ENCODE measurements around the gene FBXL20. TPM values are rescaled to one million over a fixed set of nuclear protein-coding genes. Genes with fewer than 3 reads are reported as not detected.
"Not testable (repeated sequence)": the region's sequence is repeated elsewhere in the genome, so short reads cannot be mapped to it uniquely, and the experiment has no call there.

FBXL20 gene
- total RNA-seq, 1 experiment from 2014 or later = 71.5 TPM

GRCh38 chr17:39304188-39304587, 97.2 kb downstream of the FBXL20 start:
- intact Hi-C loops (cut with micrococcal nuclease; ENCODE audit: unreplicated experiment) = no loop called here
- DNase-seq = no peak
- Mint-ChIP-seq H3K4me1 (ENCODE audit: low read depth, unreplicated experiment) (no peaks in the 10 kb centered on the region), H3K27ac (ENCODE audit: unreplicated experiment) (no peak overlapping the region), H3K36me3 (ENCODE audit: insufficient read depth, unreplicated experiment) (peaks cover 5% of the 10 kb centered on the region), H3K4me3 (ENCODE audit: low read depth, unreplicated experiment) (no peak overlapping the region), H3K27me3 (ENCODE audit: unreplicated experiment) (no peaks in the 10 kb centered on the region), H3K9me3 (ENCODE audit: low read depth, unreplicated experiment) (no peaks in the 10 kb centered on the region)
- no TSS peak for BruUV-seq (replicated peaks)
- CTCF ChIA-PET = interaction anchor here (0.6 to 1.3 kb wide), 5 partner anchors 8 to 1655 kb away, joined by 3 to 6 read pairs (median 3); no protein-coding TSS in a partner anchor
- TF ChIP-seq, protein P1, sequence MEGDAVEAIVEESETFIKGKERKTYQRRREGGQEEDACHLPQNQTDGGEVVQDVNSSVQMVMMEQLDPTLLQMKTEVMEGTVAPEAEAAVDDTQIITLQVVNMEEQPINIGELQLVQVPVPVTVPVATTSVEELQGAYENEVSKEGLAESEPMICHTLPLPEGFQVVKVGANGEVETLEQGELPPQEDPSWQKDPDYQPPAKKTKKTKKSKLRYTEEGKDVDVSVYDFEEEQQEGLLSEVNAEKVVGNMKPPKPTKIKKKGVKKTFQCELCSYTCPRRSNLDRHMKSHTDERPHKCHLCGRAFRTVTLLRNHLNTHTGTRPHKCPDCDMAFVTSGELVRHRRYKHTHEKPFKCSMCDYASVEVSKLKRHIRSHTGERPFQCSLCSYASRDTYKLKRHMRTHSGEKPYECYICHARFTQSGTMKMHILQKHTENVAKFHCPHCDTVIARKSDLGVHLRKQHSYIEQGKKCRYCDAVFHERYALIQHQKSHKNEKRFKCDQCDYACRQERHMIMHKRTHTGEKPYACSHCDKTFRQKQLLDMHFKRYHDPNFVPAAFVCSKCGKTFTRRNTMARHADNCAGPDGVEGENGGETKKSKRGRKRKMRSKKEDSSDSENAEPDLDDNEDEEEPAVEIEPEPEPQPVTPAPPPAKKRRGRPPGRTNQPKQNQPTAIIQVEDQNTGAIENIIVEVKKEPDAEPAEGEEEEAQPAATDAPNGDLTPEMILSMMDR (IDR thresholded peaks at IDR 0.05; ENCODE audit: unreplicated experiment) = no peak

- no peaks in the 10 kb centered on the region for H3K4me1 Mint-ChIP-seq (ENCODE audit: low read depth, unreplicated experiment)
- no TSS peak for BruUV-seq (replicated peaks)
- no peak overlapping the region for H3K27ac Mint-ChIP-seq (ENCODE audit: unreplicated experiment)
Measured at GRCh38 chr17:39294060-39294459, 107.4 kb downstream of the FBXL20 start.

GRCh38 chr17:39292546-39292945, 108.9 kb downstream of the FBXL20 start:
- intact Hi-C loops (cut with micrococcal nuclease; ENCODE audit: unreplicated experiment); H3K4me1 Mint-ChIP-seq (ENCODE audit: low read depth, unreplicated experiment); H3K4me3 Mint-ChIP-seq (ENCODE audit: low read depth, unreplicated experiment); DNase-seq; BruUV-seq (replicated peaks); H3K27ac Mint-ChIP-seq (ENCODE audit: unreplicated experiment); H3K9me3 Mint-ChIP-seq (ENCODE audit: low read depth, unreplicated experiment); H3K27me3 Mint-ChIP-seq (ENCODE audit: unreplicated experiment): not testable (repeated sequence)
- peaks cover 22% of the 10 kb centered on the region for H3K36me3 Mint-ChIP-seq (ENCODE audit: insufficient read depth, unreplicated experiment)
- CTCF ChIA-PET = interaction anchor here (0.5 to 0.7 kb wide), 5 partner anchors 8 to 684 kb away, joined by 3 to 5 read pairs (median 3); no protein-coding TSS in a partner anchor

More at GRCh38 chr17:39294060-39294459, 107.4 kb downstream of the FBXL20 start:
- intact Hi-C loops (cut with micrococcal nuclease; ENCODE audit: unreplicated experiment) = no loop called here
- no peak for DNase-seq
- CTCF ChIA-PET = interaction anchor here (0.6 to 0.7 kb wide), 5 partner anchors 33 to 840 kb away, joined by 3 to 6 read pairs (median 3); partner anchors contain the start of gene FBXL20
- H3K9me3 Mint-ChIP-seq (ENCODE audit: low read depth, unreplicated experiment) = no peaks in the 10 kb centered on the region
- no peaks in the 10 kb centered on the region for H3K27me3 Mint-ChIP-seq (ENCODE audit: unreplicated experiment)
- H3K4me3 Mint-ChIP-seq (ENCODE audit: low read depth, unreplicated experiment) = no peak overlapping the region
- TF ChIP-seq, protein P1 (IDR thresholded peaks at IDR 0.05; ENCODE audit: unreplicated experiment) = no peak
- H3K36me3 Mint-ChIP-seq (ENCODE audit: insufficient read depth, unreplicated experiment) = peaks cover 32% of the 10 kb centered on the region

DNA sequence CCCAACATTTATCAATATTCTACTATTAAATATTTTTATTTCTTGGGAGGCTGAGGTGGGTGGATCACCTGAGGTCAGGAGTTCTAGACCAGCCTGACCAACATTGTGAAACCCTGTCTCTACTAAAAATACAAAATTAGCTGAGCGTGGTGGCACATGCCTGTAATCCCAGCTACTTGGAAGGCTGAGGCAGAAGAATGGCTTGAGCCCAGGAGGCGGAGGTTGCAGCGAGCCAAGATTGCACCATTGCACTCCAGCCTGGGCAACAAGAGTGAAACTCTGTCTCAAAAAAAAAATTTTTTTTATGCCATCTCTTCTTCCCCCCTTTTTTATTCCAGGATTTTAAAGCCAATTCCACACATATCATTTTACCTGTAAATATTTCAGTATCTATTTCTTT, 114.9 kb downstream of the FBXL20 start:
- H3K27me3 Mint-ChIP-seq (ENCODE audit: unreplicated experiment); DNase-seq; H3K36me3 Mint-ChIP-seq (ENCODE audit: insufficient read depth, unreplicated experiment); H3K27ac Mint-ChIP-seq (ENCODE audit: unreplicated experiment); H3K4me3 Mint-ChIP-seq (ENCODE audit: low read depth, unreplicated experiment); intact Hi-C loops (cut with micrococcal nuclease; ENCODE audit: unreplicated experiment); H3K9me3 Mint-ChIP-seq (ENCODE audit: low read depth, unreplicated experiment); H3K4me1 Mint-ChIP-seq (ENCODE audit: low read depth, unreplicated experiment); BruUV-seq (replicated peaks): not testable (repeated sequence)
- CTCF ChIA-PET = interaction anchor here (0.6 to 0.7 kb wide), 4 partner anchors 64 to 955 kb away, joined by 4 to 9 read pairs (median 4); no protein-coding TSS in a partner anchor

- H3K9me3 Mint-ChIP-seq (ENCODE audit: low read depth, unreplicated experiment) = no peaks in the 10 kb centered on the region
- DNase-seq = no peak
- H3K4me3 Mint-ChIP-seq (ENCODE audit: low read depth, unreplicated experiment) = no peak overlapping the region
- no TSS peak for BruUV-seq (replicated peaks)
- TF ChIP-seq, protein P1 (IDR thresholded peaks at IDR 0.05; ENCODE audit: unreplicated experiment) = no peak
- intact Hi-C loops (cut with micrococcal nuclease; ENCODE audit: unreplicated experiment) = no loop called here
- peaks cover 14% of the 10 kb centered on the region for H3K4me1 Mint-ChIP-seq (ENCODE audit: low read depth, unreplicated experiment)
- H3K27ac Mint-ChIP-seq (ENCODE audit: unreplicated experiment) = no peak overlapping the region
- CTCF ChIA-PET = interaction anchor here (0.6 to 1.8 kb wide), 9 partner anchors 8 to 145 kb away, joined by 3 to 7 read pairs (median 4); partner anchors contain the start of gene RPL19
- H3K36me3 Mint-ChIP-seq (ENCODE audit: insufficient read depth, unreplicated experiment) = peaks cover 5% of the 10 kb centered on the region
- H3K27me3 Mint-ChIP-seq (ENCODE audit: unreplicated experiment) = no peaks in the 10 kb centered on the region
Measured at GRCh38 chr17:39284685-39285084, 116.7 kb downstream of the FBXL20 start.

All from Calu3 (cell line).